HAP-1 (cell line): ENCODE measurements around the gene VWA8.

Source experiments
- DNase-seq, 2 experiments: peaks; one replicate each; pipeline ENCODE4 v3.0.0-alpha.2; 2016 to 2020; ENCODE audit warnings: low spot score in 2 of 2
- H3K27me3 ChIP-seq: fragments of 250-450 bp; sonication (Bioruptor Pico); 2 replicates; pipeline ENCODE4 v1.5.1; 2020; ENCODE audit warnings: low read depth, mild to moderate bottlenecking, moderate library complexity
- H3K36me3 ChIP-seq: fragments of 250-450 bp; sonication (Bioruptor Pico); replicated peaks from 2 replicates; pipeline ENCODE4 v1.5.1; 2020; ENCODE audit warnings: mild to moderate bottlenecking
- H3K4me1 ChIP-seq: fragments of 250-450 bp; sonication (Bioruptor Pico); 2 replicates; pipeline ENCODE4 v1.5.1; 2020; ENCODE audit warnings: mild to moderate bottlenecking
- H3K4me3 ChIP-seq: fragments of 250-450 bp; sonication (Bioruptor Pico); 2 replicates; pipeline ENCODE4 v1.5.1; 2020; ENCODE audit warnings: mild to moderate bottlenecking, moderate library complexity
- H3K9me3 ChIP-seq: fragments of 250-450 bp; sonication (Bioruptor Pico); 2 replicates; pipeline ENCODE4 v1.5.1; 2020; ENCODE audit warnings: mild to moderate bottlenecking, moderate library complexity
- in situ Hi-C: fragments of 300-500 bp; cut with MboI; formaldehyde crosslinking; loops from 3 replicates; pipeline ENCODE4 v1.14.3; 2020; ENCODE audit warnings: low sequenced_read_pairs, inconsistent platforms, mixed read lengths

VWA8 gene

GRCh38 chr13:41981951-41982715, 21.2 kb upstream of the VWA8 start:
- Histone ChIP-seq H3K4me1 (no peaks in the 10 kb centered on the region), H3K4me3 (no peak overlapping the region), H3K36me3 (no peaks in the 10 kb centered on the region), H3K9me3 (no peaks in the 10 kb centered on the region), H3K27me3 (no peaks in the 10 kb centered on the region)
- no peak for DNase-seq
- in situ Hi-C loops = no loop called here

DNA sequence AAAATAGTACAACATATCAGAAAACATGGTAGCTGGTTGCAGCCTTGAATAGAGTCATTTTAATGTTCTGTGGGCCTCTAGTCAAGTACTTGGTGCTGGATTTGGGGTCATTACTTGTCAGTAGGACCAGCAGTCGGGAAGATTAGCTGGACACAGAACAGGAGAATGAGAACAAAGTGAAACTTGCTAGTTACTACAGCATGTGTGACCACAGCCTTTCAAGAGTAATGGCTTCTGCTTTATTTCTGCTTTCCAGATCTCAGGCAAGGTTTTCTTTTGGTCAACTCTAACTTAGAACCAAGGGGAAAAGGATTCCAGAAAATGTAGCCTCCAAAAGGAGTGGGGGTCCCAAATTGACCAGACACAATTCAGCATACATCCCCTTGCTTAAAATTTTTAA, 17.1 kb upstream of the VWA8 start:
- H3K4me3 ChIP-seq = no peak overlapping the region
- no peaks in the 10 kb centered on the region for H3K27me3 ChIP-seq
- H3K36me3 ChIP-seq = no peaks in the 10 kb centered on the region
- H3K9me3 ChIP-seq = no peaks in the 10 kb centered on the region
- in situ Hi-C loops = no loop called here
- DNase-seq = no peak
- 0 out of 2 replicates have a peak, but pooled peaks cover 3% of the 10 kb centered on the region for H3K4me1 ChIP-seq

GRCh38 chr13:41976476-41976875, 15.6 kb upstream of the VWA8 start:
- Histone ChIP-seq H3K27me3 (no peaks in the 10 kb centered on the region), H3K36me3 (no peaks in the 10 kb centered on the region), H3K4me3 (no peak overlapping the region), H3K9me3 (no peaks in the 10 kb centered on the region), H3K4me1 (0 out of 2 replicates have a peak, but pooled peaks cover 3% of the 10 kb centered on the region)
- in situ Hi-C loops = no loop called here
- DNase-seq = peak; percentile 45 to 58

- no peaks in the 10 kb centered on the region for H3K27me3 ChIP-seq
- DNase-seq = no peak
- H3K9me3 ChIP-seq = no peaks in the 10 kb centered on the region; the same call in 1 of the 2 replicates
- no peak overlapping the region for H3K4me3 ChIP-seq
- H3K4me1 ChIP-seq = peaks cover 12% of the 10 kb centered on the region
- in situ Hi-C loops = no loop called here
- no peaks in the 10 kb centered on the region for H3K36me3 ChIP-seq
Measured at GRCh38 chr13:41974262-41974900, 13.5 kb upstream of the VWA8 start.

DNA sequence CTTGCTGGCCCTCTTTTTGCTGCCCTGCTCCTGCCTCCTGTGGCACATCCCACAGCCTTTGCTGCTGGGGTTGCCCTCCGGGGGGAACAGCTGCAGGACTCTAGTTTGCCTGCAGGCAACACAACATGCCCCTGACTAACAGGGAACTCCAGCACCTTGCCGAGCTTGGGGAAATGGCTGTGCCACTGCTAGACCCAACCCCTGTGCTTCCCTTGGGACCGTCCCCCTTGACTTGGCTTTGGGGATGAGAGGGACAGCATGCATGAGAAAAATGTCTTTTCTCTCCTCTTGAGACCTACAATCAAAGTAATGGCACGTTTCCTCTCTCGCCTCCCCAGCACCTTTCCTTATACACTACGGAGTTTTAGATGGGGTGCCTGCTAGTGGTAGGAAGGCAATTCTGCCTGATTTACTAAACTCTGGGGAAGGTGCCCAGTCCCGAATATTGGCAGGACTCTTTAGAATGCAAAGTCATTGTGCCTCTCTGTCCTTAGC, 12.4 kb upstream of the VWA8 start:
- H3K9me3 ChIP-seq = no peaks in the 10 kb centered on the region; the same call in 1 of the 2 replicates
- H3K4me1 ChIP-seq = peaks cover 12% of the 10 kb centered on the region
- in situ Hi-C loops = no loop called here
- no peak overlapping the region for H3K4me3 ChIP-seq
- no peaks in the 10 kb centered on the region for H3K36me3 ChIP-seq
- no peaks in the 10 kb centered on the region for H3K27me3 ChIP-seq
- no peak for DNase-seq

GRCh38 chr13:41971848-41972247, 10.9 kb upstream of the VWA8 start:
- peaks cover 12% of the 10 kb centered on the region for H3K4me1 ChIP-seq
- in situ Hi-C loops = no loop called here

GRCh38 chr13:41970918-41971317, 10.0 kb upstream of the VWA8 start:
- DNase-seq = no peak
- Histone ChIP-seq H3K36me3 (no peaks in the 10 kb centered on the region), H3K4me1 (peaks cover 9% of the 10 kb centered on the region), H3K9me3 (no peaks in the 10 kb centered on the region; the same call in 1 of the 2 replicates), H3K4me3 (no peak overlapping the region), H3K27me3 (no peaks in the 10 kb centered on the region)
- in situ Hi-C loops = no loop called here

More at GRCh38 chr13:41971848-41972247, 10.9 kb upstream of the VWA8 start:
- Histone ChIP-seq H3K27me3 (no peaks in the 10 kb centered on the region), H3K9me3 (no peaks in the 10 kb centered on the region; the same call in 1 of the 2 replicates), H3K4me3 (no peak overlapping the region), H3K36me3 (no peaks in the 10 kb centered on the region)
- DNase-seq = no peak

- no peaks in the 10 kb centered on the region; the same call in 1 of the 2 replicates for H3K9me3 ChIP-seq
- no peak overlapping the region for H3K4me3 ChIP-seq
- DNase-seq = no peak
- no peaks in the 10 kb centered on the region for H3K27me3 ChIP-seq
- peaks cover 9% of the 10 kb centered on the region for H3K4me1 ChIP-seq
- H3K36me3 ChIP-seq = no peaks in the 10 kb centered on the region
- in situ Hi-C loops = no loop called here
Measured at GRCh38 chr13:41970022-41970421, 9.1 kb upstream of the VWA8 start.

GRCh38 chr13:41969072-41969471, 8.2 kb upstream of the VWA8 start:
- Histone ChIP-seq H3K4me1 (peaks cover 9% of the 10 kb centered on the region), H3K4me3 (no peak overlapping the region), H3K9me3 (no peaks in the 10 kb centered on the region; the same call in 1 of the 2 replicates), H3K36me3 (no peaks in the 10 kb centered on the region), H3K27me3 (no peaks in the 10 kb centered on the region)
- DNase-seq = no peak
- in situ Hi-C loops = no loop called here

GRCh38 chr13:41966671-41967070, 5.8 kb upstream of the VWA8 start:
- in situ Hi-C loops = no loop called here
- Histone ChIP-seq H3K4me3 (no peak overlapping the region), H3K27me3 (no peaks in the 10 kb centered on the region), H3K36me3 (no peaks in the 10 kb centered on the region), H3K9me3 (no peaks in the 10 kb centered on the region; the same call in 1 of the 2 replicates), H3K4me1 (peaks cover 10% of the 10 kb centered on the region)
- no peak for DNase-seq

DNA sequence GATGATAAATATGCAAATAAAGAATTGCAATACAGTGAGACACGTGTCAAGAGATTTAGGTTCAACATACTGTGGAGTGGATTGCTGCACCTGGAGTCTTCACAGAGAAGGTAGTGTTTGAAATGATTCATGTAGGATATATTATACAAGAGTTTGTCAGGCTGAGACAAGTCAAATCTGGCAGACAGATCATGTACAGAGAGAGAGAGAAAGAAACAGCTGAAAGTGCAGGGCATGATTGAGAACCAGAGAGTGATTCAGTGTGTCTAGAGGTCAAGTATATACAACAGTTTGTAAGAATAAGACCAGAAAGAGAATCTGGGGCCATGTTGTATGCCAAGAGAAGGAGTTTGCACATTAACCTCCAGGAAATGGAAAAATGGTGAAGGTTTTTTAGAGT, 2.1 kb upstream of the VWA8 start:
- Histone ChIP-seq H3K9me3 (no peaks in the 10 kb centered on the region), H3K4me1 (peaks cover 9% of the 10 kb centered on the region; the same call in 1 of the 2 replicates), H3K36me3 (no peaks in the 10 kb centered on the region), H3K4me3 (no peak overlapping the region), H3K27me3 (no peaks in the 10 kb centered on the region)
- in situ Hi-C loops = no loop called here
- no peak for DNase-seq

DNA sequence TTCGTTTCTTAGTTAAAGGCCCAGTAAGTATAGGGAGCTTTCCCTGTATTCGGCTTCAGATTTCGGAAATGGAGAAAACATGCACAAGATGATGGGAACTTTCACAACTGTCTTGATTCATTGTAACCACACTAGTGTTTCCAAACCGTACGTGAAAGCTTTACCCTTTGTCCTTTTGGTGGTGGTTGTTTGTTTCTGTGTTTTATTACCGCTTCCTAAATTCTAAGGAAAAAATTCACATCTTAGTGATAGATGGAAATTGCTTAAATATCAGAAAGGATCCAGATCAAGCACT, 504 bp upstream of the VWA8 start:
- in situ Hi-C loops = no loop called here
- DNase-seq = no peak

DNA sequence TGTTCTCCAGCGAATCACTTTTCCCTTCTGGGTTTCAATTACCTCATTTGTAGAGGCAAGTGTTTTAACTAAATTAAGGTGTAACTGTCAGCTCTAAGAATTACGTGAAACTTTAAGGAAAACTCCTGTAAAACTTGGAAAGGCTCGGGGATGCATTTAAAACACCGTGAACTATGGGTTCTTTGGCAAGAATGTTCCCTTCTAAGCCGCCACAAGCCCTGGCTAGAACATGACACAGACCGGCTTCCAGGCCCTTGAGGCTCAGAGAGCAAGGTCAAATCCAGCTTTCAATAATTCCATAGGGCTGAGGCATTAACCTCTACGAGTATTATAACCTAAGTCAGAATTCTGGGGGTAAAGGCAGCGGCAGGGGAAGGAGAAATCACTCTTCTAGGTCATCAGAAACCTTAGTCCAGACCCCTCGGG, 685 bp downstream of the VWA8 start:
- Histone ChIP-seq H3K9me3 (no peaks in the 10 kb centered on the region), H3K4me1 (peaks cover 9% of the 10 kb centered on the region; the same call in 1 of the 2 replicates), H3K36me3 (no peaks in the 10 kb centered on the region), H3K4me3 (peak overlapping the region; percentile 73), H3K27me3 (no peaks in the 10 kb centered on the region)
- peak in 1 of 2 experiments; percentile 33 for DNase-seq
- in situ Hi-C loops = no loop called here

More for the DNA sequence above, 504 bp upstream of the VWA8 start:
- Histone ChIP-seq H3K36me3 (no peaks in the 10 kb centered on the region), H3K4me3 (peak overlapping the region; percentile 73), H3K4me1 (peaks cover 9% of the 10 kb centered on the region; the same call in 1 of the 2 replicates), H3K27me3 (no peaks in the 10 kb centered on the region), H3K9me3 (no peaks in the 10 kb centered on the region)

DNA sequence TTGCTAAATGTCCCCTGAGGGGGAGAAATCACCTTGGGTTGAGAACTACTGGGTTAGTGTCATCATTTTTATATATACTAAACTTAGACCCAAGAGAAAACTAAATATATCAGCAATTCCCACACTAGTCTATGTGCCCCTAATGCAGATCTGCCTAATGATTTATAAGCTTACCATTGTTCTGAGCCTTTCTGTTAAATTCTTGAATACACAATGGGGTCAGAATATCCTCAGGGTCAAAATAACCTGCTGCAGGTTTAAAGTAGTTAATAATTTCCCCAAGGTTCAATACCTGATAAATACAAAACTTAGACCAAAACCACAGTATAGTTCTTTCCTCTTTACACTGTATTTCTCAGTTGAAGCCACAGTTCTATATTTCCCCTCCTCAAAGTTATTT, 4.6 kb downstream of the VWA8 start:
- Histone ChIP-seq H3K9me3 (no peaks in the 10 kb centered on the region), H3K27me3 (no peaks in the 10 kb centered on the region), H3K36me3 (no peaks in the 10 kb centered on the region), H3K4me1 (peaks cover 5% of the 10 kb centered on the region; the same call in 1 of the 2 replicates), H3K4me3 (no peak overlapping the region)
- in situ Hi-C loops = no loop called here
- no peak for DNase-seq
